Activated B cell treated with CpG ODN at 0.5 μM for 24 hours (primary cell): ENCODE results near the gene GRIA4. TPM values are rescaled to one million over a fixed set of nuclear protein-coding genes. Genes with fewer than 3 reads are reported as not detected.

Experiments
- ATAC-seq: fragments of 200-7000 bp; cut with Tn5 transposase; one replicate; pipeline ENCODE4 v1.10.0; 2021; ENCODE audit warnings: low read depth, mild to moderate bottlenecking, moderate library complexity
- CTCF ChIA-PET: fragments of 350-600 bp; sonication (Branson Sonifier 250); formaldehyde crosslinking; loops from one replicate; lab custom pipeline; 2021; ENCODE audit warnings: antibody characterized with exemption; lab: Charles Lee
- POLR2A ChIA-PET: fragments of 350-600 bp; sonication (Branson Sonifier 250); formaldehyde crosslinking; loops from one replicate; lab custom pipeline; 2021; ENCODE audit warnings: antibody characterized with exemption; lab: Charles Lee
- DNase-seq: peaks from one replicate; pipeline ENCODE4 v3.0.0; 2022
- H3K27ac Mint-ChIP-seq: one replicate; pipeline ENCODE4 v1.8.0; 2020; ENCODE audit warnings: mixed read lengths
- H3K27me3 Mint-ChIP-seq: one replicate; pipeline ENCODE4 v1.8.0; 2021; ENCODE audit warnings: mixed read lengths
- H3K36me3 Mint-ChIP-seq: one replicate; pipeline ENCODE4 v1.8.0; 2021; ENCODE audit warnings: low read depth, mixed read lengths
- H3K4me1 Mint-ChIP-seq: one replicate; pipeline ENCODE4 v1.8.0; 2021; ENCODE audit warnings: mixed read lengths
- H3K4me3 Mint-ChIP-seq: one replicate; pipeline ENCODE4 v1.8.0; 2020; ENCODE audit warnings: mild to moderate bottlenecking, mixed read lengths
- H3K9me3 Mint-ChIP-seq: one replicate; pipeline ENCODE4 v1.8.0; 2020; ENCODE audit warnings: mixed read lengths
- CTCF ChIP-seq: fragments of 200-600 bp; IDR thresholded peaks from one replicate; pipeline ENCODE4 v1.8.0; 2022; ENCODE audit warnings: antibody characterized with exemption, mild to moderate bottlenecking
- intact Hi-C: fragments of 100-400 bp; cut with micrococcal nuclease; formaldehyde crosslinking; loops from one replicate; pipeline ENCODE4 v1.15.1; 2024
- total RNA-seq: library from RNA; stranded (reverse); gene quantifications from 2 replicates; pipeline ENCODE4 v1.2.3, GENCODE V29; 2022

The GRIA4 gene
- total RNA-seq = not detected in 2 replicates

GRCh38 chr11:105609832-105610781 is at the start of gene GRIA4:
Gene GRIA4 (plus strand): TSS chr11:105610073. CDS start chr11:105610998, 925 bp downstream.
- intact Hi-C loops = no loop called here
- no peaks in the 10 kb centered on the region for H3K4me1 Mint-ChIP-seq
- peaks cover 33% of the 10 kb centered on the region for H3K27me3 Mint-ChIP-seq
- H3K9me3 Mint-ChIP-seq = peaks cover 2% of the 10 kb centered on the region
- no peak for DNase-seq
- ATAC-seq = no peak
- no peaks in the 10 kb centered on the region for H3K36me3 Mint-ChIP-seq
- TF ChIP-seq CTCF = no peak
- no peak within 1 kb of the TSS for H3K4me3 Mint-ChIP-seq
- H3K27ac Mint-ChIP-seq = no peak within 1 kb of the TSS
- ChIA-PET POLR2A (no interaction called here), CTCF (no interaction called here)

DNA sequence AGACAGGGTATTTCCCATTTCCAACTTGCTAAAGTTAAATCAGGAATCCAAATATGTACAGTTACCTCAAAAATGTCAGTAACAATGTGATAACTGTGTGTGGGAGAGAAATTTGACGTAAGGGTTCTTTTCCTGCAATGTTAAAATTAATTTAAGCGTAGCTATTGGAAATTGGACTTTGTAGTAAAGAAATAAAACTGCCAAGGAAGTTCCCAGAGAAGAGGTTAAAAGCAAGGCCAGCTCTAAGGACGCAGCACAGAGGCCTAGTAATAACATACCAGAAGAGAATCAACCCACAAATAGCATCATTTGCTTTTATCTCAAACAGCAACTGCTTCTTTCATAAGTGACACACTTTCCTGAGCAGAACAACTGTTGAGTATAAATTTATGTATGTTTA is 36.8 kb upstream of the GRIA4 start:
- H3K9me3 Mint-ChIP-seq = no peaks in the 10 kb centered on the region

DNA sequence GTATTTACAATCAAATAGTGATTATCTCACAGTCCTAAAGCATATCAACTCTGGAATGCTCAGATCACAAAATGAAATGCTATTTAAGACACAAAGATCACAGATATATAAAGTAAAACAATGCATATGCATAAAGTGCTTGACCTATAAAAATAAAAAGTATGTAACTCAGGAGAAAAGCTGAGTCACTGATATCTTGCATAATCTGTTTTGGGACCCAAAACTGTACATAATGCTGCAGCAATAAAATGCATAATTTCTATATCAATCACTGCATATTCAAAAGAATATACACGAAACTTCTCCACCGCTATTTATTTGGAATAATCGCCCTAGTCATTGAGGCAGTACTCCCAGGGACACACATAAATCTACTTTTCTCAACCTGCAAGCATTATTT is 34.9 kb upstream of the GRIA4 start:
- H3K4me1 Mint-ChIP-seq = no peaks in the 10 kb centered on the region
- no peak overlapping the region for H3K27ac Mint-ChIP-seq
- intact Hi-C loops = no loop called here
- no peak overlapping the region for H3K4me3 Mint-ChIP-seq
- POLR2A ChIA-PET = no interaction called here
- no peak for TF ChIP-seq CTCF
- H3K36me3 Mint-ChIP-seq = no peaks in the 10 kb centered on the region
- ATAC-seq (no peak), DNase-seq (no peak)
- H3K27me3 Mint-ChIP-seq = no peaks in the 10 kb centered on the region
- CTCF ChIA-PET = no interaction called here
- no peaks in the 10 kb centered on the region for H3K9me3 Mint-ChIP-seq

More for the DNA sequence above, 36.8 kb upstream of the GRIA4 start:
- CTCF ChIA-PET = no interaction called here
- no peak overlapping the region for H3K27ac Mint-ChIP-seq
- no peaks in the 10 kb centered on the region for H3K36me3 Mint-ChIP-seq
- intact Hi-C loops = no loop called here
- H3K4me3 Mint-ChIP-seq = no peak overlapping the region
- POLR2A ChIA-PET = no interaction called here
- DNase-seq = no peak
- no peaks in the 10 kb centered on the region for H3K4me1 Mint-ChIP-seq
- ATAC-seq = no peak
- no peak for TF ChIP-seq CTCF
- no peaks in the 10 kb centered on the region for H3K27me3 Mint-ChIP-seq

GRCh38 chr11:105577641-105578040 is 32.2 kb upstream of the GRIA4 start:
- H3K27ac Mint-ChIP-seq = no peak overlapping the region
- intact Hi-C loops = no loop called here
- H3K36me3 Mint-ChIP-seq = no peaks in the 10 kb centered on the region
- no peaks in the 10 kb centered on the region for H3K4me1 Mint-ChIP-seq
- no peak overlapping the region for H3K4me3 Mint-ChIP-seq
- no peaks in the 10 kb centered on the region for H3K27me3 Mint-ChIP-seq
- no peaks in the 10 kb centered on the region for H3K9me3 Mint-ChIP-seq
- DNase-seq (no peak), ATAC-seq (no peak)
- TF ChIP-seq CTCF = no peak
- CTCF ChIA-PET = no interaction called here
- POLR2A ChIA-PET = no interaction called here

GRCh38 chr11:105579111-105579510 is 30.8 kb upstream of the GRIA4 start:
- ChIA-PET CTCF (no interaction called here), POLR2A (no interaction called here)
- Mint-ChIP-seq H3K27ac (no peak overlapping the region), H3K4me1 (no peaks in the 10 kb centered on the region), H3K9me3 (no peaks in the 10 kb centered on the region), H3K36me3 (no peaks in the 10 kb centered on the region), H3K4me3 (no peak overlapping the region), H3K27me3 (no peaks in the 10 kb centered on the region)
- intact Hi-C loops = no loop called here
- ATAC-seq (no peak), DNase-seq (no peak)
- no peak for TF ChIP-seq CTCF
